OCI-LY1 (cell line): ENCODE results near the gene SEPHS1.

Source experiments
- H2AFZ ChIP-seq: fragments of 200-600 bp; sonication (generic), shearing (Covaris generic); 2 replicates; pipeline ENCODE4 v1.6.0; 2014; ENCODE audit warnings: antibody characterized with exemption, mild to moderate bottlenecking, low read length
- H3F3A ChIP-seq: fragments of 200-600 bp; sonication (generic), shearing (Covaris generic); 2 replicates; pipeline ENCODE4 v1.6.0; 2014; ENCODE audit warnings: mild to moderate bottlenecking, antibody characterized with exemption, low read length, moderate library complexity; ENCODE audit not compliant: insufficient read depth
- H3K27ac ChIP-seq: fragments of 200-600 bp; sonication (generic); 2 replicates; pipeline ENCODE4 v1.5.1; 2014; ENCODE audit warnings: low read length, mixed run types, mild to moderate bottlenecking, low read depth; ENCODE audit not compliant: poor library complexity, severe bottlenecking
- H3K27me3 ChIP-seq: fragments of 200-600 bp; sonication (generic); 2 replicates; pipeline ENCODE4 v1.6.0; 2014; ENCODE audit warnings: antibody characterized with exemption, mild to moderate bottlenecking, low read length, moderate library complexity; ENCODE audit not compliant: insufficient read depth
- H3K36me3 ChIP-seq: fragments of 200-600 bp; sonication (generic); 2 replicates; pipeline ENCODE4 v1.6.1; 2014; ENCODE audit warnings: mild to moderate bottlenecking, antibody characterized with exemption, low read length, moderate library complexity, mixed read lengths; ENCODE audit not compliant: insufficient read depth
- H3K4me1 ChIP-seq: fragments of 200-600 bp; sonication (generic); 2 replicates; pipeline ENCODE4 v1.5.1; 2014; ENCODE audit warnings: mild to moderate bottlenecking, low read length, moderate library complexity; ENCODE audit not compliant: insufficient read depth, severe bottlenecking
- H3K4me2 ChIP-seq: fragments of 200-600 bp; sonication (generic), shearing (Covaris generic); 2 replicates; pipeline ENCODE4 v1.6.1; 2014; ENCODE audit warnings: low read length
- H3K4me3 ChIP-seq: fragments of 200-600 bp; sonication (generic); 2 replicates; pipeline ENCODE4 v1.5.1; 2014; ENCODE audit warnings: low read length, low read depth, mild to moderate bottlenecking, mixed read lengths; ENCODE audit not compliant: poor library complexity, severe bottlenecking
- H3K79me2 ChIP-seq: fragments of 200-600 bp; shearing (Covaris generic); 2 replicates; pipeline ENCODE4 v1.6.1; 2016; ENCODE audit warnings: mixed run types, low read length, mixed read lengths; ENCODE audit not compliant: insufficient read depth
- H3K9ac ChIP-seq: fragments of 200-600 bp; sonication (generic), shearing (Covaris generic); 2 replicates; pipeline ENCODE4 v1.6.1; 2014; ENCODE audit warnings: mild to moderate bottlenecking, low read length, mixed read lengths
- H3K9me2 ChIP-seq: fragments of 200-600 bp; sonication (generic), shearing (Covaris generic); 2 replicates; pipeline ENCODE4 v1.6.1; 2014; ENCODE audit warnings: low read depth, mild to moderate bottlenecking, low read length, mixed read lengths
- H3K9me3 ChIP-seq: fragments of 200-600 bp; shearing (Covaris generic); 2 replicates; pipeline ENCODE4 v1.6.1; 2014; ENCODE audit warnings: low read length, mixed read lengths
- H4K20me1 ChIP-seq: fragments of 200-600 bp; sonication (generic), shearing (Covaris generic); 2 replicates; pipeline ENCODE4 v1.6.0; 2016; ENCODE audit warnings: mild to moderate bottlenecking, low read length; ENCODE audit not compliant: insufficient read depth
- EZH2 ChIP-seq: fragments of 200-600 bp; sonication (generic), shearing (Covaris generic); IDR thresholded peaks from 2 replicates; pipeline ENCODE4 v1.8.0; 2017; ENCODE audit warnings: borderline replicate concordance, mixed run types, mild to moderate bottlenecking, antibody characterized with exemption, low read length, moderate library complexity, mixed read lengths
- TF ChIP-seq, protein P1 (sequence below): fragments of 200-600 bp; sonication (generic), shearing (Covaris generic); IDR thresholded peaks from 2 replicates; pipeline ENCODE4 v1.5.1; 2017; ENCODE audit warnings: mild to moderate bottlenecking, antibody characterized with exemption, low read length, moderate library complexity, mixed read lengths

Gene SEPHS1

DNA sequence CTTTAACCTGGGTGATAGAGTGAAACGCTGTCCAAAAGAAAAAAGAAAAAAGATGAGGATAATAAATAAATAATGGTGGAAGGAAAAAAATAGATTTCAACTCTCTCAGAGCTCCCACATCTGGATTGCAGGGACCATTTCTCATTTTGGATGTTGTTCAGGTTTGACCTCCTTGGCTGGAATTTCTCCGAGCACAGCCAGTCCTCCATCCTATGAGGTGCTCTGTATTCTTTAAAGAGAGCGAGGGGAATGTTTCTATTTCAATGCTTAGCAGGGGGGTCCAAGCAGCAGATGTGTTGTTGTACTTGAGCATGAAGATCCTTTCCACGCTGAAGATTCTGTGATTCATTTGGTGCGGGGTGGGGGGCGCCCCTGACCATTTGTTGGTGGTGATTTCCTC lies 17.7 kb upstream of the SEPHS1 start:
- Histone ChIP-seq H2AFZ (no peak overlapping the region), H3K9me2 (no peaks in the 10 kb centered on the region), H3K36me3 (no peaks in the 10 kb centered on the region), H3K27me3 (no peaks in the 10 kb centered on the region), H3K27ac (no peak overlapping the region), H3K4me1 (no peaks in the 10 kb centered on the region), H3K4me2 (no peak overlapping the region), H3K9me3 (no peaks in the 10 kb centered on the region), H3K79me2 (no peaks in the 10 kb centered on the region), H3F3A (no peaks in the 10 kb centered on the region), H3K9ac (no peak overlapping the region), H3K4me3 (no peak overlapping the region), H4K20me1 (no peaks in the 10 kb centered on the region)
- TF ChIP-seq, protein P1, sequence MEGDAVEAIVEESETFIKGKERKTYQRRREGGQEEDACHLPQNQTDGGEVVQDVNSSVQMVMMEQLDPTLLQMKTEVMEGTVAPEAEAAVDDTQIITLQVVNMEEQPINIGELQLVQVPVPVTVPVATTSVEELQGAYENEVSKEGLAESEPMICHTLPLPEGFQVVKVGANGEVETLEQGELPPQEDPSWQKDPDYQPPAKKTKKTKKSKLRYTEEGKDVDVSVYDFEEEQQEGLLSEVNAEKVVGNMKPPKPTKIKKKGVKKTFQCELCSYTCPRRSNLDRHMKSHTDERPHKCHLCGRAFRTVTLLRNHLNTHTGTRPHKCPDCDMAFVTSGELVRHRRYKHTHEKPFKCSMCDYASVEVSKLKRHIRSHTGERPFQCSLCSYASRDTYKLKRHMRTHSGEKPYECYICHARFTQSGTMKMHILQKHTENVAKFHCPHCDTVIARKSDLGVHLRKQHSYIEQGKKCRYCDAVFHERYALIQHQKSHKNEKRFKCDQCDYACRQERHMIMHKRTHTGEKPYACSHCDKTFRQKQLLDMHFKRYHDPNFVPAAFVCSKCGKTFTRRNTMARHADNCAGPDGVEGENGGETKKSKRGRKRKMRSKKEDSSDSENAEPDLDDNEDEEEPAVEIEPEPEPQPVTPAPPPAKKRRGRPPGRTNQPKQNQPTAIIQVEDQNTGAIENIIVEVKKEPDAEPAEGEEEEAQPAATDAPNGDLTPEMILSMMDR: no peak
- TF ChIP-seq EZH2: no peak

DNA sequence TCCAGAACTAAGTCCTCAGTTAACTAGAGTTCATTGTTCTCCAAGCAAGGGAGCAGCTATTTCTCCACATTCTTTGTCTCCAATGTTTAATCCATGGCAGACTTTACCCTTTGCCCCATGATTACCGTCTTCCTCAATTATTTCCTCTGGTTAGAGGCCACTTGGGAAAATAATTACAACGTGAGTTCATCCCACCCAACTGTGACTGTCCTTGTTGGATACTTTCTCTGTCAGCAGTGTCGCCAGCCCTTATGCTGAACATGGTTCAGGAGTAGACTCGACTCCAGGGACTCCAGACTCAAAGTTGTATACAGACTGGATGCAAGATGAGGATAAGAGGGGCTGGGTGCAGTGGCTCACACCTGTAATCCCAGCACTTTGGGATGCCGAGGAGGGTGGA lies 17.1 kb upstream of the SEPHS1 start:
- Histone ChIP-seq H3K27ac (no peak overlapping the region), H3K4me1 (no peaks in the 10 kb centered on the region)
- TF ChIP-seq EZH2: no peak
- TF ChIP-seq, protein P1: no peak

DNA sequence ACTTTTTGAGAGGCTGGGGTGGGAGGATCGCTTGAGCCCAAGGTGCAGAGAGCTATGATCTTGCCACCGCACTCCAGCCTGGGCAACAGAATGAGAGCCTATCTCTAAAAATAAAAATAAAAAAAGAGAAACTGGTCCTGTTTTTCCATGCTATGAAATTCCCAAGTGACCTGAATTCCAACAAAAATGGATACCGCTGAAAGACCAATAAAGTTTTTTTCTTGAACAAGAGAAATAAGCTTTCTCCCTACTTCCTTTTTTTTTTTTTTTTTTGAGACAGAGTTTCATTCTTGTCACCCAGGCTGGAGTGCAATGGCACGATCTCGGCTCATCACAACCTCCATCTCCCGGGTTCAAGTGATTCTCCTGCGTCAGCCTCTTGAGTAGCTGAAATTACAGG lies 12.5 kb upstream of the SEPHS1 start:
- no peaks in the 10 kb centered on the region for H3K9me2 ChIP-seq
- no peak for TF ChIP-seq EZH2
- TF ChIP-seq, protein P1: no peak
- no peak overlapping the region for H3K27ac ChIP-seq
- no peaks in the 10 kb centered on the region for H3K79me2 ChIP-seq
- H3F3A ChIP-seq: no peaks in the 10 kb centered on the region
- no peak overlapping the region for H3K4me3 ChIP-seq
- H3K36me3 ChIP-seq: no peaks in the 10 kb centered on the region
- no peak overlapping the region for H3K4me2 ChIP-seq
- no peak overlapping the region for H3K9ac ChIP-seq
- H4K20me1 ChIP-seq: no peaks in the 10 kb centered on the region
- H3K27me3 ChIP-seq: no peaks in the 10 kb centered on the region
- no peak overlapping the region for H2AFZ ChIP-seq
- H3K4me1 ChIP-seq: no peaks in the 10 kb centered on the region
- H3K9me3 ChIP-seq: no peaks in the 10 kb centered on the region

More for the DNA sequence above, 17.1 kb upstream of the SEPHS1 start:
- Histone ChIP-seq H3K9me3 (no peaks in the 10 kb centered on the region), H4K20me1 (no peaks in the 10 kb centered on the region), H3K4me2 (no peak overlapping the region), H3K79me2 (no peaks in the 10 kb centered on the region), H3K9ac (no peak overlapping the region), H3K27me3 (no peaks in the 10 kb centered on the region), H3F3A (no peaks in the 10 kb centered on the region), H3K36me3 (no peaks in the 10 kb centered on the region), H2AFZ (no peak overlapping the region), H3K9me2 (no peaks in the 10 kb centered on the region), H3K4me3 (no peak overlapping the region)
